ENCODE measurements around the gene LZTS2.
"Not testable (repeated sequence)": the region's sequence is repeated elsewhere in the genome, so short reads cannot be mapped to it uniquely, and the experiment has no call there.

Gene LZTS2

DNA sequence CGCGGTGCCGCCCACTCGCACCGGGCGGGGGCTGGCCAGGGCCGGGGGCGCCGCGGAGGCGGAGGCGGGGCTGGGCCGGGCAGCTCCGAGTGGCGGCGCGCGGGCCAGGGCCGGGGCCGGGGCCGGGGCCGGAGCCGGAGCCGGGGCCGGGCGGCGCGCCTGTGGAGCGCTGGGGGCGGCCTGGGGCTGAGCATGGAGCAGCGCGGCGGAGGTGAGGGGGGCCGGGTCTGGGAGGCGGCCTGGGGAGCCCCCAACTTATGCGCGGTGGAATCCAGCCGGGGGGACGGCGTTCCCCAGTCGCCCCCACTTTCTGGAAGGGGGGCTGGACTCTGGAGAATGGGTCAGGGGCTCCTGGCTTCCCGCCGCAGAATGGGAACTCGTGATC lies at the start of gene LZTS2:
TSS of gene LZTS2 (plus strand) at position 67 of the 385 bp plus-strand sequence. CDS start 2,731 bp downstream, outside the sequence.
- DNase-seq: no peak

DNA sequence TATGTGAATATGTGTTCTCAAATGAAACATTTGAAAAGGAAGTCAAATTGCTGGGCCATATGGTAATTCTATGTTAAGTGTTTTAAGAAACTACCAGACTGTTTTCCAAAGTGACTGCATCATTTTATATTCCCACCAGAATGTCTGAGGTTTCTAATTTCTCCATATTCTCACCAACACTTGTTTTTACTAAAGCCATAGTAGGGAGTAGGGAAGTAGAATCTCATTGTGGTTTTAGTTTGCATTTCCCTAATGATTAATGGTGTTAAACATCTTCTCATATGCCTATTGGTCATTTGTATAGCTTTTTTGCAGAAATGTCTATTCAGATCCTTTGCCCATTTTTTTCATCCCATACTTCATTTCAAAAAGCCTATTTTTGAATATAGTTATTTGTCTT lies 39.4 kb upstream of the LZTS2 start:
- DNase-seq: no peak

DNA sequence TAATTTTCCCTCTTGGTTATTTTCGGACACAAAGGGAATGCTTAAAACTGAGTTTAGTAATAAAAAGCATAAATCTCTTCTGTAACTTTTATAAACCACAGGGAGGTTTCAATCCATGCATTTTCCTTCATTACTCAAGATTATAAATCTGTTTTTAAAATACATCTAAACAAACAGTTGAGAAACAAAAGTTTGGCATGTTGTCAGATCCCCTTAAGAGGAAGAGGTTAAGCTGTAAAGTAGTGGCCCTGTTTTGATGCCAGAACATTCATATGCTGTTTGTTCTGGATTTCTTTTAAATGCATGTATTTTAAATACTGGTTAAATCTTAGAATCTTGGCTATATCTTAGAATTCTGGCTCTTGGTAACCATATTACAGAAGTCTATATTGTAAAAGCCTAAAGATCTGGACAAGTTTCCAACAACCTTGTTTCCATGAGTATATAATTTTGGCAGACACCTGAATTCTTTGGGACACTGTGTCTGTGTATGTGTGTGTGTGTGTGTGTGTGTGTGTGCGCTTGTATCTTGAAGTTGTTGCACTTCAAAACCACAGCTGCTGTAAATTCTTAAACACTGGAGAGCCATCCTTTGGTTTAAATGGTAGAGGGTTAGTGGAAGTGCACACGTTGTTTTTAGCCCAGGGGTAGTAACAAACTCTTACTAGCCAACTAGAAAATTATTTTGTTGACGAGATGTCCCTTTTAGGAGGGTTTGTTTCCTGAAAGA lies 37.1 kb upstream of the LZTS2 start:
- DNase-seq: no peak

DNA sequence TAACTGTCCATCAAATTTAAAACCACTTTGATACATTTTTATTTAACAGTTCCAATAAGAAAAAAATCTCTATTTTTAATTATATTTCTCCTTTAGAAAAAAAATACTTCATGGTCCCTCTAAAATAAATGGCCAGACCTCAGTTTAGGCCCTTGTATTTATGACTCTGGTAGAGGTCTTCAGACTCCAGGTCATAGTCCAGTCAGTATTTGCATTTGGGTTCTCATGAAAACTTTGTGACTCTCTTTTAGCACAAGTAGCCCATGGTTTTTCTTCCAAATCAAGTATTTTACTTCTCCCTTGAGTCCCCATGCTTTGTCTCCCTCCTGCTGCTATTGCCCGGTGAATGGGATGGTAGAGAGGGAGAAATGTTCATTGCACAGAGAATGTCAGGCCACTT lies 35.8 kb upstream of the LZTS2 start:
- no peak for DNase-seq

DNA sequence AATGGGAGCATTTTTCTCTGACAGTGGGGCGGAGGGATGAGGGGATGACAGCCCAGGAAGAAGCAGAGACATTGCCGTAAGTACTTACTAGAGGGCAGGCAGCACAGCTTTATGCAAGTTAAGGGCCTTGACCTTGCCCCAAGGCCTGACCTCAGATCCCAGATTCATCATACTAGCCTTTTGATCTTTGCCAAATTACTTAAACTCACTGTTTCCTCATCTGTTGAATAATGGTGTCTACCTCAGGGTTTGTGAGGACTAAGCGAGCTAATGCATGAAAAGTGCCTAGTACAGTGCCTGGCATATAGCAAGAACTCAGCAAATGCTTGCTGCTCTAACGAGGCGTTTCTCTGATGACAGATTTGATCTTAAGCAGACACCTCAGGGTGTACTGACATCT lies 33.8 kb upstream of the LZTS2 start:
- DNase-seq: no peak

- DNase-seq: no peak
These were observed 32.7 kb upstream of the LZTS2 start for GRCh38 chr10:100966887-100967286.

DNA sequence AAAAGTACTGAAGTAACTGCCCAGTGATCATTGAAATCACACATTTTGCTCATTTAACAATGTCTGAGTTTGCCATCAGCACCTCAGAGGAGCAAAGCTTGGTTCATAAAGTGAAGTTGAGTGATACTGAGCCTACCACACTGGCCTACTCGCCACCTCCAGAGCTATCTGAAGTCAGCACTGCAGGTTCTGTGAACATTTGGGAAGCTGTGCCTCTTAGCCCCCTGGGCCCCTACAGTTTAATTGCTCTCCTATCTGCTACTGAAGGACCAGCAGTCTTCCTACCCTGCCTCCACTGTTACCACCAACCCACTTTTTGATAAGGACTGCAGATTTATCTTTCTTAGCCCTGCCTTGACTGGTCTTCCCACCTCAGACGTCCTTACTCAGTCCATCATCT lies 32.3 kb upstream of the LZTS2 start:
- no peak for DNase-seq

GRCh38 chr10:100968062-100968736 lies 31.4 kb upstream of the LZTS2 start:
- DNase-seq: no peak

- DNase-seq: no peak
These were observed 30.8 kb upstream of the LZTS2 start for GRCh38 chr10:100968863-100969186.

DNA sequence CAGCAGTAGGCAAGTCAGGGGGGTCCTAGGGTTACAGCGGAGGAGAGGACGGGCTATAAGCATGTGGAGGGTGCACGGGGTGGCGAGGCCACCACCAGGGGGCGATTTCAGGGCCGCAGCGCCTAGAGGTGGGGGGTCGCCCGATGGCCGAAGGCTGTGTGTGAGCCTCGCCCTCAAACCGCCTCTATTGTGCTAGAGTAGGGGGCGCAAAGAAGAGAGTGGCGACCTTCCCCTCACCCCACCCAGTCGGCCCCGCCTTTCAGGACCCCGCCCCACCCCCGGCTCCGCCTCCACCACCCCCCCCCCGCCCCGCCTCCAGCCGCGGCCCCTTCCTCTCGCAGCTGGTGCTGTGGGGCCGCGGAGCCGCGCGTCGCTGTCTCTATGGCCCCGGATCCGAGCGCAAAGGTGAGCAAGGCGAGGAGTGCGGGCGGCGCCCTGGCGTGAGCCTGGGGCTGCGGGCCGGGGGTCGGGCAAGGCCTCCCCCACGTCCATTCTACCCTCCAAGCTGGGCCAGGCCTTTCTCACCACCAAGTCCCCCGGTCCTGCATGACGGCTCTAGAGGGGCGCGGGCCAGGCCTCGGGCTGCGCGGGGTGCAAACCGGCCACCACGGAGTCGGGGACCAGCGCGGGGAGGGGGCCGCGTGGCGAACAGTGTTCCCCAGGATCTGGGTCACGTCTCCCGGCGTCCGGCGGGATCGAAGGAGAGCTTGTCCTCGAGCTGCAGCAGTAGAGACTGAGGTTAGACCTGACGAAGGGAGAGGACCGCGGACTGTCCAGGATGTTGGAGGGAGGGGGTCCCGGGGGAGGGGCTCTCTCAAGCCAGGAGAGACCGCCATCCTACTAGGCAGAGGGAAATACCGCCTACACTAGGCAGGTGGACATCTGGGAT lies 30.2 kb upstream of the LZTS2 start, which contains the start of gene SEMA4G:
TSS of gene SEMA4G (plus strand) at position 318 of the 889 bp plus-strand sequence. CDS start 3,409 bp downstream, outside the sequence.
- DNase-seq: no peak

DNA sequence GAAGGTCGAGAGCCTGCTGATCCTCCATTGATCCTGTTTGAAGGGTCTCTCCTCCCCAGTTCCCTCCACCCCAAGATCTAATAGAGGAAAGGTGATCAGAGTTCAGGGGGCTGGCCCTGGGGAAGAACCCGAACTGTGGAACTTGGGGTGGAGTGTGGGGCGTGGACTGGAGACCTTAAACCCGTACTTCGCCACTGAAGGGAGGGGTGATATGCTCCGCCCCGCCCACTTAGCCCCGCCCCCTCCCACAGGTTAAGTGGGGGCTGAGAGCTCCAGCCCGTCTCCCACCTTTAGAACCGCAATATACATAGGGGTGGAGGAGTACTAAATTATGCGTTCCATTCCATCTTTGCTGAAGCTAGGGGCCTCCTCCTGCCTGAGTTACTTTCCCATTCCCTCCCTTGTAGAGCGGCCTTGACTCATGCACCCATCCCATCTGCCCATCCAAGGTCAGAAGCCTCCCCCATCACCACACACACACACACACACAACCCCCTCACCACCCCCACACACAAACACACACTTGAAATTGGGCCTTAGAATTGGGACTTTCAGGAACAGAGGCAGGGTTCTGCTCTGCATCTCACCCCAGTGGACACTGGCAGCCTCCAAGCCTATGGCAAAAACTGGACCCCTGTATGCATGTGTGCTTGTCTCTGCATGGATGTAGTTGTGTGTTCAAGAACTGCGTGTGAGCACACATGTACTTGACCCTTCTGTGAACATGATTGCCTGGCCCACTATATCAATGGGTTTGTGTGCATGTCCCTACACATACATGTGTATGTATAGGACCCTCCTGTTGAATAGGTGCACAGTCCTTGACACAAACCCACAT lies 29.3 kb upstream of the LZTS2 start:
- DNase-seq: no peak

DNA sequence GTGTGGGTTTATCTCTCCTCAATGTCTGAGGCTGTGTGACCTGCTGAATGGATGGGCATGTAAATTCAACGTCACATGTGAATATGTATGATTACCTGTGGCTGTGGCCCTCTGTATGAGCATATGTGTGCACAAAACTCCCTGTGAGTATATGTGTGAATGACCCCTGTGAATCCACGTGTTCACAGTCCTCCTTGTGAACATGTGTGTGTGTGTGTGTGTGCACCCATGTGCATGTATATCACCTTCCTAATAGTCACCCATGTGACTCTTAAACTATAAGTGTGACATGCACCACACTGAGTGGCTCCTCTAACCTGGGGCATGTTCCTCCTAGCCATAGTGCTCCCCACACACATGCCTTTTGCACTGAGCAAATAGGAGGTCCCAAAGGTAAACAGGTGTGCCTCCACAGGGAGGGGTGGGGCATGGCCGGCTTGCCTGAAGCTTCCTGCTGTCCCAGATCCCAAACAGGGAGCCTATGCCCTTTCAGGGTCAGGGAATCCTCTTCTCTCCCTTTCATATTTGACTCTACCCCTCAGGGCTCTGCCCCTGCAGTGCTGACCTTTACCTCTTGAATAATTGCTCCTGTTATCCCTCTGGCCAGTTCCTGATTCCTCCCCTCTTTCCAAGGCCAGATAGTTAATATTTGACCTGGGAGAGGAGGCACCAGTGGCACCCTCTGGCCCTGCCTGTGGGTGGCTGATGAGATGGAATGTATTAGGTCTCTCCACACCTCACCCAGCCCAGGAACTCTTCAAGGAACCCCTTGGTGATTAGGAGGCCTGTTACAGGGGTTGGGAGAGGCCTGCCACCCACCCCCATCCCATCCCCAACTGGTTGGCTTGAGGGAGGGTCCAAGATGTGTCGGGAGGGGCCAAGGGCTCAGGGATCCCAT lies 28.4 kb upstream of the LZTS2 start:
- no peak for DNase-seq

GRCh38 chr10:100972115-100972903 lies 27.3 kb upstream of the LZTS2 start:
- DNase-seq: no peak

- no peak for DNase-seq
These were observed 26.6 kb upstream of the LZTS2 start for GRCh38 chr10:100972904-100973535.

DNA sequence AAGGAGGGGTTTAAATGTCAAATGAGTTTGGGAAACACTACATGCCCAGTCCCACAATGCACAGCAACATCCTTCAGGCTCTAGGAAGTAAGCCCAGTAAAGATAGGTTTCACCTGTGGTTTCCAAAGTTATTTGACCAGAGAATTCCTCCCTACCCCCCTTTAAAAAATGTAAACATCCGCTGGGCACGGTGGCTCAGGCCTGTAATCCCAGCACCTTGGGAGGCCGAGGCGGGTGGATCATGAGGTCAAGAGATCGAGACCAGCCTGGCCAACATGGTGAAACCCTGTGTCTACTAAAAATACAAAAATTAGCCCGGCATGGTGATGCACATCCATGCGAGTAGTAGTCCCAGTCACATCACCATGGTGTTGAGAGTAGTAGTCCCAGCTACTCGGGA lies 24.2 kb upstream of the LZTS2 start:
- DNase-seq: not testable (repeated sequence)

GRCh38 chr10:100976906-100977305 lies 22.7 kb upstream of the LZTS2 start:
- DNase-seq: no peak

GRCh38 chr10:100977436-100977835 lies 22.2 kb upstream of the LZTS2 start:
- no peak for DNase-seq

- DNase-seq: no peak
These were observed 21.3 kb upstream of the LZTS2 start for GRCh38 chr10:100978121-100978900.

GRCh38 chr10:100978901-100979195 lies 20.8 kb upstream of the LZTS2 start:
- DNase-seq: no peak
